Skin epidermis (tissue), 12 donors: Measurements from ENCODE around the gene VSTM1.

Source experiments
- H3K27ac ChIP-seq, 21 experiments: fragments of 200-600 bp; sonication (generic) in 11 of 21; one replicate each; pipeline ENCODE4 v1.5.0; 2020; ENCODE audit warnings: mild to moderate bottlenecking in 3 of 21, inconsistent platforms in 2 of 21, moderate library complexity in 2 of 21
- H3K4me3 ChIP-seq, 7 experiments: fragments of 200-600 bp; sonication (generic) in 2 of 7; one replicate each; pipeline ENCODE4 v1.5.0; 2020; ENCODE audit warnings: inconsistent platforms in 2 of 7, mild to moderate bottlenecking in 2 of 7, moderate library complexity in 1 of 7

Gene VSTM1

DNA sequence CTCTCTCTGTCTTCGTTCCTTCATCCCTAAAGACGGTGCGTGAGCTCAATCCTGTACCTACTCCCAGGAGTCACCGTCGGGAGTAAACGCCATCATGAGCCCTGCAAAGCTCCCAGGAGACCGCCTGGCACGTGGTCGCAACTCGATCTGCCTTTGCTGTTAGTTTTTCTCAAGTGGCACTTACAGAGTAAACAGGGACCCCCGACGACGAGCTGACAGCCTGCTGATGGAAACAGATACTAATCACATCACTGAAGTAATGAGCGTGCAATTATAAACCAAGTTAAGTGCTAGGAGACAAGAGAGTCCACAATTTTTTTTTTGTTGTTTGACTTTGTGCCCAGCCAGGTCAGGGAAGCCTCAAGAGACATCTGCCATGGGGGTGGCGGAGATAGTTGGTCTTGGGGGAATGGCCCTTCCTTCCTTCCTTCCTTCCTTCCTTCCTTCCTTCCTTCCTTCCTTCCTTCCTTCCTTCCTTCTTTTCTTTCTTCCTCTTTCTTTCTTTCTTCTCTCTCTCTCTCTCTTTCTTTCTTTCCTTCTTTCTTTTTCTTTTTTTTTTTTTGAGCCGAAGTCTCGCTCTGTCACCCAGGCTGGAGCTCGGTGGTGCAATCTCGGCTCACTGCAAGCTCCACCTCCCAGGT, 48.7 kb downstream of the VSTM1 start:
- no peak overlapping the region for H3K4me3 ChIP-seq
- H3K27ac ChIP-seq, result no peak overlapping the region

DNA sequence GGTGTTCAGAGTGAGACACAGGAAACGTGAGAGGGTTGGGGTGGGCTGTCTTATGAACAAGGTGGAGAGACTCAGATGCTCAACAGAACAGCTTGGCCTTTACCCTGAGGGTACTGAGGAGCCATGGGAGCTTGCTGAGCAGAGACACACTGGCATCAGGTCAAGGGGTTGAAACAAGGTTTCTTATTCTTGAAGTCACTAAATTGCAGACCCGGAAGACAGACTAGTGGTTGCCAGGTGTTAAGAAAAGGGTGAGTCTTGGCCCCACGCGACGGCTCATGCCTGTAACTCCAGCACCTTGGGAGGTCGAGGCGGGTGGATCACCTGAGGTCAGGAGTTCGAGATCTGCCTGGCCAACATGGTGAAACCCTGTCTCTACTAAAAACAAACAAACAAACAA, 49.8 kb downstream of the VSTM1 start:
- H3K27ac ChIP-seq, result no peak overlapping the region
- H3K4me3 ChIP-seq, result no peak overlapping the region

GRCh38 chr19:54011507-54012211, 52.0 kb downstream of the VSTM1 start:
- H3K27ac ChIP-seq, result no peak overlapping the region
- H3K4me3 ChIP-seq, result no peak overlapping the region

DNA sequence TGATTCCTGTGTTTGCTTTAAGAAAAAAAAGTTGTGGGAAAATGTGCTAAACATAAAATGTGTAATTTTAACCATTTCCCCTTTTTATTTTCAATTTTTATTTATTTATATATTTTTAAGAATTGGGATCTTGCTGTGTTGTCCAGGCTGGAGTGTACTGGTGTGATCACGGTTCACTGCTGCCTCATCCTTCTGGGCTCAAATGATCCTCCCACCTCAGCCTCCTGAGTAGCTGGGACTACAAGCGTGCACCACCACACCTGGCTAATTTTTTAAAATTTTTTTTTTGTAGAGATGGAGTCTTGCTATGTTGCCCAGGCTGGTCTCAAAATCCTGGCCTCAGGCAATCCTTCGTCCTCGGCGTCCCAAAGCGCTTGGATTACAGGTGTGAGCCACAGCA, 53.2 kb downstream of the VSTM1 start:
- Histone ChIP-seq H3K4me3 (no peak overlapping the region), H3K27ac (no peak overlapping the region)

DNA sequence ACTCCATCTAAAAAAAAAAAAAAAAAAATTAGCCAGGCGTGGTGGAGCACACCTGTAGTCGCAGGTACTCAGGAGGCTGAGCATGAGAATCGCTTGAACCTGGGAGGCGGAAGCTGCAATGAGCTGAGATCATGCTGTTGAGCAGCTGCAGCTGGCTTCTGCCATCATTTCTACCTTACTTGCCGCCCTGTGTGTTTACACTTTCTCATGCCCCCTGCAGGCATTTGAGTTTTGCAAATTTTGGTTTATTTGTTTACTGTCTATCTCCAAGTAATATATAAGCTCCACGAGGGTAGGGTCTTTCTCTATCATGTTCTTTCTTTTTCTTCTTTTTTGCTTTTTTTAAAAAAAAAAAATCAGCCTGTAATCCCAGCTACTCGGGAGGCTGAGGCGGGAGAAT, 54.3 kb downstream of the VSTM1 start:
- H3K4me3 ChIP-seq, result no peak overlapping the region
- no peak overlapping the region for H3K27ac ChIP-seq

GRCh38 chr19:54002495-54003315, 61.0 kb downstream of the VSTM1 start:
- no peak overlapping the region for H3K4me3 ChIP-seq

GRCh38 chr19:54001496-54001895, 62.2 kb downstream of the VSTM1 start:
- Histone ChIP-seq H3K27ac (no peak overlapping the region), H3K4me3 (no peak overlapping the region)

More at GRCh38 chr19:54002495-54003315, 61.0 kb downstream of the VSTM1 start:
- H3K27ac ChIP-seq, result no peak overlapping the region

- Histone ChIP-seq H3K4me3 (no peak overlapping the region), H3K27ac (no peak overlapping the region)
Observed at GRCh38 chr19:53999694-54000093, 64.0 kb downstream of the VSTM1 start.

GRCh38 chr19:53998223-53998622, 65.5 kb downstream of the VSTM1 start:
- H3K4me3 ChIP-seq, result no peak overlapping the region
- H3K27ac ChIP-seq, result no peak overlapping the region

- no peak overlapping the region for H3K27ac ChIP-seq
- H3K4me3 ChIP-seq, result no peak overlapping the region
Observed at GRCh38 chr19:53994811-53995210, 68.9 kb downstream of the VSTM1 start.

- Histone ChIP-seq H3K4me3 (no peak overlapping the region), H3K27ac (no peak overlapping the region)
Observed at GRCh38 chr19:53993448-53993847, 70.2 kb downstream of the VSTM1 start.

DNA sequence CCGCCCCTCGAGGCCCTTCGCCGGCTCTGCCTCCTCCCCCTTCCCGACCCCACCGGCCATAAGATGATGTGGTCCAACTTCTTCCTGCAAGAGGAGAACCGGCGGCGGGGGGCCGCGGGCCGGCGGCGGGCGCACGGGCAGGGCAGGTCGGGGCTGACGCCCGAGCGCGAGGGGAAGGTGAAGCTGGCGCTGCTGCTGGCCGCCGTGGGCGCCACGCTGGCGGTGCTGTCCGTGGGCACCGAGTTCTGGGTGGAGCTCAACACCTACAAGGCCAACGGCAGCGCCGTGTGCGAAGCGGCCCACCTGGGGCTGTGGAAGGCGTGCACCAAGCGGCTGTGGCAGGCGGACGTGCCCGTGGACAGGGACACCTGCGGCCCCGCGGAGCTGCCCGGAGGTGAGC, 70.9 kb downstream of the VSTM1 start:
- Histone ChIP-seq H3K4me3 (no peak overlapping the region), H3K27ac (no peak overlapping the region)

- Histone ChIP-seq H3K27ac (no peak overlapping the region), H3K4me3 (no peak overlapping the region)
Observed at GRCh38 chr19:53992211-53992610, 71.5 kb downstream of the VSTM1 start.

DNA sequence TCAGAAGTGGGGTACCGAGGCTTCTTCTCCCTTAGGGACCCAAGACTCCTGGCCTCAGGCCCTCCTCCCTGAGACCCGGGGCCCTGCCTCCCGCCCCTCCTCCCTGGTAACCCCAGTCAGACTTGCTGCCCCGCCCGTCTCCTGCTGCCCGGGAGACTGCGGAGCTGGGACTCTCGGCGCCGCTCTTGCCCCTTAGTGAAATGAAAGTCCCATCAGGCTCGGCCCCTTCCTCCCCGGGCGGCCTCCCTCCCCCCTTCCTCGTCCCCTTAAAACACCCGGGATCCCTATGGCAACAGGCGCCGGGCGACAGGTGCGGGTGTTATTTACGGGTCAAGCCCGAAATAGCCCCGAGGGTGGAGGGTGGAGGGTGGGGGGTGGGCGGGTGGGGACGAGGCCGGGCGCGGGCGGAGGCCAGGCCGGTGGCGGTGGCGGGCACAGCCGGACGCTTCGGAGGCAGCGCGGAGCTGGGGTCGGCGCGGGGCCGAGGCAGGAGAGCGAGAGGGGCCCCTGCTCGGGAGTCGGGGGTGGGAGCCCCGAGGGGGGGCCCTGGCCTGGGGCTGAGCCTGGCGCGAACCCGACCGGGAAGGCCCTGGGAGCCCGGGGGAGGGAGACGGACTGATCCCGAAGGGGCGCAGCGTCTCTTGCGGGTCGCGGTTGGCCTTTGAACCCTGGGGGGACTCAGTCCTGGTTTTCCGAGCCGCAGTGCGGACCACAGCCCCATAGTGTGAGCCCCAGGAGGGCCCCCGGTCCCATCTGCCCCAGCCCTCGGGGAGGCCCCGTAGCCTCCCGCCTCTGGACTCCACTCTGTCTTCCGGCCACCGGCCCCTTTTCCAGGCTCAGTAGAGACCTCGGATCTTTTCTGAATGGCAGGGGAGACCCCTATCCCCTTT, 72.2 kb downstream of the VSTM1 start, which contains the start of gene CACNG6:
CACNG6 (plus strand) TSS at position 414 of the 890 bp plus-strand sequence. CDS start 1,241 bp downstream, outside the sequence.
- Histone ChIP-seq H3K27ac (no peak within 1 kb of the TSS), H3K4me3 (peak within 1 kb of the TSS in 3 of 7 experiments; percentile 7 to 28 (median 17))
